Erythroblast (primary cell): ENCODE measurements around the gene MRPL19.

ENCODE experiments used
- DNase-seq, 2 experiments: peaks; one replicate each; lab custom pipeline; 2025; lab: John Stamatoyannopoulos, UW
- GATA1 ChIP-seq: IDR thresholded peaks from 2 replicates; pipeline ENCODE4 v1.6.1; 2011; ENCODE audit warnings: low read depth, mild to moderate bottlenecking, control low read depth, low read length, moderate library complexity
- POLR2A ChIP-seq: IDR thresholded peaks from 2 replicates; pipeline ENCODE4 v1.6.1; 2011; ENCODE audit warnings: mild to moderate bottlenecking, low read length

Gene MRPL19

DNA sequence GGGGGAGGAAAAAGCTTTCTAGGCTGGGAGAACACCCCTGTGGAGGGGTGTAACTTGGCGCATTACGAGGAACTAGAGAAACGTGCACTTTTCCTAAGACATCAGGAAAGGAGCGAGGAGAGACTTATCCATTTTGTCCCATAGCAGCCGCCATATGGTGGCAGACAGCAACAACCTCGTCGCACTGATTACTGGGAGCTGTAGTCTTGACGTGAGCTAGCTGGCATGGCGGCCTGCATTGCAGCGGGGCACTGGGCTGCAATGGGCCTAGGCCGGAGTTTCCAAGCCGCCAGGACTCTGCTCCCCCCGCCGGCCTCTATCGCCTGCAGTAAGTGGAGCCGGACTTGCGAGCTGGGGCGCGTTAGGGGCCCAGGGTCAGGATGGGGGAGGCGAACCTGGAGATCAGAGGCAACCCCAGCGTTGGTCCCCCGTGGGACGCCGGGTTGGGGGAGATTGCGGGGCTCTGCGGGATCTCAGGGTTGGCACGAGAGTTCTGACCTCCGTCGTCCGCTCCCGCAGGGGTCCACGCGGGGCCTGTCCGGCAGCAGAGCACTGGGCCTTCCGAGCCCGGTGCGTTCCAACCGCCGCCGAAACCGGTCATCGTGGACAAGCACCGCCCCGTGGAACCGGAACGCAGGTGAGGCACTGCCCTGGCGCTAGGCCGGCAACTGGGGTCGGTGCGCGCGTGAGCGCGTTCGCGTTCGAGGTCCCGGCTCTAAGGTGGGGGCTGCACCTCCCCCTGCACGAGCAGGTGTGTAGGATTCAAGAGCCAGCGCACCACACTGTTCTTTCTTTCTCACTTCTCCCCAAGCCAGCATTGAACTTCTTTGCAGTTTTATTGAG, at the start of gene MRPL19:
Gene MRPL19, plus strand, starts transcription at position 201 of the 843 bp plus-strand sequence. Its CDS starts 25 bp downstream, at position 226.
- peak; percentile 56 for TF ChIP-seq POLR2A
- TF ChIP-seq GATA1: no peak
- peak; percentile 91 to 92 for DNase-seq

DNA sequence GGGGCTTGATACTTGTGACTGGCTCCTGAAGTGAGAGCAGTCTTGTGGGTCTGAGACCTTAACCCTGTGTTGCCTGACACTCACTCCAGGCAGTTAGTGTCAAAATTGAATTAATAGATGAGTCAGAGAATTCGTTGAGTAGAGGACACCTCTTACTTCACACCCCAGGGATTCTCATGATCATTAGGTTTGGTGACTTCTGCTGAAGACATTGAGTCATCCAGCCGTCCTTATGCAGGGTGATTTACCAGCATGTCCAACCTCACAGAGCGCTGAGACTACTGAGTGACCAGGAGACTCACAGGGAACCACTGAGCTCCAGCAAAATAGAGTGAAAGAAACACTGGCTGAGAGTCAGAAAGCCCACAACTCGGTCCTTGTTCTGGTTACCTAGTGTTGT, 49.8 kb upstream of the MRPL19 start:
- TF ChIP-seq POLR2A (no peak), GATA1 (no peak)
- no peak for DNase-seq

DNA sequence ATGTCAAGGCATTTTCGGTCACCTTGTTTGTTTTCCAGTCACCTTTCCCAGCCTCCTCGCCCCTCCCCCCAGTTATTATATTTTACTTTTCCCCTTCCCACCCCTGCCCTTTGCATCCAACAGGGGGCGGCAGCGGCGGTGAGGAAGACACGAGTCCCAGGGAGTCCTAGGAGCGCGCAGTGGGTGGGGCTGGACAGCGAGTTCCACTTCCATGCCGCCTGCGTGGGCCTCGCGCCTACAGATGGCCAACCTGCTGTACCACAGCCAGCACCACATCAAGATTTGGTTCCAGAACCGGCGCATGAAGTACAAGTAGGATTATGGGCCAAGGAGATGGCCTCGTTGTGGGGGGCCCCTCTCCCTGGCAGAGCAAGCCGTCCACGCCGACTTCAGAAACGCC, 48.6 kb upstream of the MRPL19 start:
- no peak for DNase-seq
- TF ChIP-seq POLR2A: no peak
- TF ChIP-seq GATA1: no peak

DNA sequence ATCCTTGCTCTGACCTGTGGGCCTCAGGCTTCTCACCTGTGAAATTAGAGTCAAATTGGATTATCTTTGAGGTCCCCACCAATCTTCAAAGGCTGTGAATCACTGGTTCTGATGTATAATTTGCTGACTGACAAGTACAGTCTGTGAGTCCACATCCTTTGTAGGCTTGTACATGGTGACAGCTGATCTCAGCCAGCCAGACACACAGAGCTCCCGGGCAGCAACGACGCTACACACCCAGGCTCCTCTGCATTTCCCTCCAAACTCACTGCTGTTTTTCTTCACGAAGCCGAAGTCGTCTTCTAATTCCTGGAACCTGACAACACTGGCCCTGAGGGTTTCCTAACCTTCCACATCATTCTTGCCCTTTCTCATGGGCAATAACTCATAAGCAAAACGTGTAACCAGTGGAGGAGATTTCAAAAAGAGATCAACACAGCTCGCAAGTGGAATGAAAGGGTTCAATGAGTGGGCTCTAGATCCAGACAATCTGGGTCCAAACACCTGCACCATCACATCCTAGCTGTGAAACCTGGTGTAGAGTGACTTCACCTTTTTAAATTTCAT, 47.9 kb upstream of the MRPL19 start:
- no peak for TF ChIP-seq GATA1
- no peak for TF ChIP-seq POLR2A
- DNase-seq: no peak

DNA sequence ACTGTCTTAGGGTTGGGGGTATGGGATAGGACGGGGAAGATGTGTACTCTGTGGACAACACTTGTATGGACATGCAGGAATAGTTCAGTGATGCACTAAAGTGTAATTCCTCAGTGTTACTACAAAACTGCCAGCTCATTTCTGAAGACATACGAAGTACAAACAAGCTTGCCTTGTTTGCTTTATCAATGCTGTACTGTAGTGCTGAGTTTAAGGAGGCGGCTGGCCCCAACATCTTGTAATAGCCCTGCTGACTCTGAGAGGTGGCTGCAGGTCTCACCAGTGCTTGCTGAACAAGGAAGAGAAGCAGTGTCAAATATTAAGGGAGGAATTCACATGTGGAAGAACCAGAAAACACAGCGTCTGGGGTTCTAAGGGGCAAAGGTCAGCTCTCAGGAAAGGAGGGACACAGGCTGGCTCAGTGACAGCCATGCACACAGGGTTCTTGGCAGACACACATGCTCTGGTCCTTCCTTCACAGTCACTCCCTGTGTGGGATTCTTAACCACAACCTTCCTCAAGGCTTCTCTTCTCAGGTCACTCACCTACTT, 46.0 kb upstream of the MRPL19 start:
- no peak for DNase-seq
- TF ChIP-seq GATA1 (no peak), POLR2A (no peak)

DNA sequence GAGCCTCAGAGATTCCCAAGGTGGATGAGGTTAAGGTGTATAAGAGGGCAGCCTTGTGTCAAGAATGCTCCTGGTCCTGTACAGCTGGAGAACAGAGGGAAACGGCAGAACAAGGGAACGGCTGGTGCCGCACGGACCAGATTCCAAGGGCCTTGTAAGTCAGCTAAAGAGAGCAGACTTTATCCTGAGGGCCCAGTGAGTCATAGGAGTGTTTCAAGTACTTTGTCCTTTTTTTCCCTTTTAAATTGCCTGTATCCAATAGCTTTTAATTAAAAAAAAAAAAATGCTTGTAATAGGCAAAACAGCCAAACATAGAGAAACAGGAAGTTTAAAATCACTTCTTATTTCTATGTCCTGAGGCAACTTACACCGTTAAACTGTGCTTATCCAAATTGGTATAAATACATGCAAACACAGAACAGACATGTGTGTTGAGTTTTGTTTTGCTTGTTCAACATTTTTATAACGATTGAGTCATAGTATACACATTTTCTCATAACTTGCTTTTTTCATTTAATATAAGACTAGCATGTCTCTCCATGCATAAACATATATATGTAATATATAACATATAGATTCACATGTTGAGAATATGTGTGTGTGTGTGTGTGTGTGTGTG, 43.8 kb upstream of the MRPL19 start:
- TF ChIP-seq GATA1: no peak
- TF ChIP-seq POLR2A: no peak
- DNase-seq: no peak

DNA sequence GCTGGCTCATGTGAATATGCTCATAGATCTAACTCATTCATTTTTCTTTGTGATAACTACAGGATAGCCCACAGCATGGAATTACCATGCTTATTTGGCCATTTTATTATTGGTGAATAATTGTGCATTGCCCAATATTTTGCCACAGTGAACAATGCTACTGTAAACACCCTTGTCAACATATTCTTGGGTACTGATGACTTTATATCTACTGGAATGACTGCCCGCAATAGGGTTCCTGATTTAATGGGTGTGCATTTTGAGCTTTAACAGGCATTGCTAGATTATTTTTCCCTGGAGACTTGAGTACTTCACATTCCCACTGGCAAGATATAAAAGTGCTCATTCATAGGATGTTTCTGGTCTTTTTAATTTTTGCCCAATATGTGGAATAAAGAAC, 43.1 kb upstream of the MRPL19 start:
- TF ChIP-seq GATA1 (no peak), POLR2A (no peak)
- no peak for DNase-seq

DNA sequence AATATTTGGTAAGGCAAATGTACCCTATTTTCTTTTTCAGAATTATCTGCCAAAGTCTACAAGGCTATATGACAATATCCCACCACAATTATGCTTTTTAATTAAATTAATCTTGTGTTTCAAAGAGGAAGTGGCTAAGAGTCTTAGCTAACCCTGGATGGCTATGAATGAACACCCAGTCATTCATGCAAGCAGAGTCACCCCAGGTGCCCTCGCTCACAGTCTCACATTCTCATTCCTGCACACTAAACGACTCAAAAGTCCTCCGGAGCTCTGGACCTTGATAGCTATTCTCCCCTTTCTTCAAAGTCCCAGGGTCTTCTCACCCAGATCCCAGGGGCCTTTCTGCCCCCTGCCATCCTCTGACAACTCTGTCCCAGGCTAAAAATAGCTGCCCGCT, 42.1 kb upstream of the MRPL19 start:
- DNase-seq: no peak
- no peak for TF ChIP-seq POLR2A
- TF ChIP-seq GATA1: no peak

DNA sequence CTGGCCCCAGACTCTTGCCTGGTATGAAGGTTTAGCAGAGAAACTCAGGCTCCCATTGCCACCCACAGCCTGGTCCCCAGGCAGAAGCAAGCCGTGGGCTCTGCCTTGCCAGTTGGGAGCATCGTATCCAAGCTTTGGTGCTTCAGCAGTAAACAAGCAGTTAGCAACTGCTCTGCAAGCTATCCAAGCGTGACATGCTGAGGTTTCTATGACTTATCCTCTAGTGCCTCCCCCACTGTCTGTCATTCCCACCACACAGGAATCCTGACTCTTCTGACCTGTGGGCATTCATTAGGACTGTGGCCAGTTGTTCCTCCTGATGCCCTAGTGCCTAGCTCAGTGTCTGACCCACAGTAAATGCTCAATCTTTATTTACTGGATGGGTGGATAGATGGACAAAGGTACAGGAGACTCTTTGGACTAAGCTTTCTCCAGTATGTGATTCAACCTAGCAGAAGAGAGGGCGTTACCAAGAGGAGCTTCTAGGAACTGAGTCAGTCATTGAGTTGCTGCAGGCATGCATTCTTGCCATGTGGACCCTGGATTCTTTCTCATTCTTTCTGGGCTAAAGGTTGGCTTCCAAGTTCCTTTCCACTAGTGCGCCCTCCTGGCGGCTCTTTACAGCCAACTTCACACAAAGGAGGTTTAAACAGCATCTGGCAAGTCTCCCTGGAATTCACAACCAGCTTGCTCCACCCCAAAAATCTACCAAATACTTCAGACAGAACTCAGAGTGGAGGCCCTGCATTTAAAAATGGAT, 40.6 kb upstream of the MRPL19 start:
- no peak for DNase-seq
- no peak for TF ChIP-seq POLR2A
- TF ChIP-seq GATA1: no peak

DNA sequence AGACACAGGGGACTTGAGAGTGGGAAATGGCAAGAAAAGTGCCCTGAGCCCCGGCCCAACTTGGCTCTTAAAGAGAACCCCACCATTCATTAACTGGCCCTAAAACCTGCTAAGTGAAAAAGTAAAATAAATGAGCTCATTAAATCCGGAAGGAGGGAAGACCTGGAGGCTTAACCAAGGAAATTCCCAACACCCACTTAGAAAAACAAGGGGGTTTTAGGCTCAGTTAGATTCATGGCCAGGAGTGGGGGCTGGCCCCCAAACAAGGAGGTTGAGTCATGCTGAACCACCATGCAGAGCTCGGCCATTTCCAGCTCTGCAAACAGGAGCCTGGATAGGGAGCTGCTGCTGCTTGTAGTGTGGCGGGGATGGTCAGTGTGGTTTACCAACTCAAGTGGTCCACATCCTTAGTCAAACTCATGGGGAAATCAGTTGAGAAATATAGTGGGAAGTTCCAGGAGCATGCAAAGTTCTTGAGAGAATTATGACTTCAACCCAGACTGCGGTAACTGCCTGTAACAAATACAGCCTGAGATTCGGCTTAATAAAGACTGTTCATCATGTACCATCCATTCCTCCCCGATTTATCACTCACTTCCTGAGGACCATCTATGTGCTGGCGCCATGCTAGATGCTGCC, 39.7 kb upstream of the MRPL19 start:
- DNase-seq: no peak
- TF ChIP-seq GATA1 (no peak), POLR2A (no peak)

DNA sequence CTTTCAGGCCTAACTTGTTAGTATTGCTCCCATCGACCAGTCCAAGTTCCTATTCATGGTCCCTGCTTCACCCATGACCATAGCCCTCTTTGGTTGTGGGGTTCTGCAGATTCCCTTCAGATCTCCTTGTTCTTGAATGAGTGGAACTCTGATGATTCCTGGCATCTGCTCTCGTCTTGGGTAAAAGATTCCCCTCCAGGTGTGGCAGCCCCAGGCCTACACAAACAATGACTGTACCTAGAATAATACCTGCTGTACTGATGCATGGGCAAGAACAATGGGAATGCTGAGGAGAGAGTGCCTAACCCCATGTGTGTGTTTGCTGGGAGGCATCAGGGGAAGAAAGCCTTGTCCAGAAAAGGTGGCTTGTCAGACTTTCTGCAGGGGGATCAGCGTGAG, 39.2 kb upstream of the MRPL19 start:
- no peak for DNase-seq
- TF ChIP-seq POLR2A (no peak), GATA1 (no peak)

DNA sequence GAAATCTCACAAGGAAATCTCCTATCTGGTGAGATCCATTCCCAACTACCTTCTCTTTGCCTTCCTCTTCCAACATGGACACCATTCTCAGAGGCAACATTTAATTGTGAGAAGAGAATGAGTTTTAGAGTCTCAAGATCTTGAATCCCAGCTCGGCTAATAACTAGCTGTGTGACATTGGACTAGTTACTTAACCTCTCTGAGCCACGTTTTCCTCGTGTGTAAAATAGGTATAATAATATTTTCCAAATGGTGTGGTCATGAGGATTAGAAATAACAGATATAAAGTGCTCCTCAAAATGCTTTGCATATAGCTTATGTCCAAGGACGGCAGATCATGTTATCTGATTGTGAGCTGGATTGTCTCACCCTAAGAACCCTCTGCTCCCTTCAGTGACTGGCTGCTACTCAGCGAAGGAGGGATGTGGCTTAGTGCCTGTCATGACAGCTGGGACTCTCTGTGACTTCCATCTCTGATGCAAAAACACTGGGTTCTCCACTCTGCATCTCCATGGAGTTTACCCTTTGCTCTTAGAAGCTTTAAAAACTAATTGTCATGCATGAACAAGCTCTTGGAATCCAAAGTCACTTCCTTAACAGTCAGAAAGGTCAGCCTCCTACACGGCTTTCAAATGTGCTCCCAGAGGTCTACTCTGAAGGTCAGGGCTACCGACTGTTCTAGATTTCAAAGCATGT, 38.4 kb upstream of the MRPL19 start:
- TF ChIP-seq POLR2A (no peak), GATA1 (no peak)
- no peak for DNase-seq
